ENCODE results near the gene ZBTB20.

- TF ChIP-seq CTCF (IDR thresholded peaks at IDR 0.05) (no peak), POLR2A (IDR thresholded peaks at IDR 0.05; ENCODE audit: low read depth) (no peak), POLR2AphosphoS5 (IDR thresholded peaks at IDR 0.05) (no peak), EP300 (IDR thresholded peaks at IDR 0.05) (no peak)
Measured at GRCh38 chr3:115108614-115109013, 38.5 kb downstream of the ZBTB20 start.

Measured in esophagus muscularis mucosa (tissue), 4 donors.